Coronary artery (tissue), 2 donors: ENCODE measurements around the gene TSPAN9.

Experiments
- DNase-seq: peaks from one replicate; pipeline ENCODE4 v3.0.0-alpha.2; 2017; ENCODE audit warnings: low spot score
- H3K27ac ChIP-seq, 2 donors: fragments of 200-600 bp; sonication (generic); one replicate each; pipeline ENCODE4 v1.5.1; 2016 to 2019
- H3K4me3 ChIP-seq: fragments of 200-600 bp; sonication (generic); 2 replicates; pipeline ENCODE4 v1.5.1; 2016; ENCODE audit warnings: mild to moderate bottlenecking, moderate library complexity
- TF ChIP-seq, protein P1 (sequence below): fragments of 200-600 bp; sonication (generic); IDR thresholded peaks from one replicate; pipeline ENCODE4 v1.5.1; 2019; ENCODE audit warnings: antibody characterized with exemption

The TSPAN9 gene

DNA sequence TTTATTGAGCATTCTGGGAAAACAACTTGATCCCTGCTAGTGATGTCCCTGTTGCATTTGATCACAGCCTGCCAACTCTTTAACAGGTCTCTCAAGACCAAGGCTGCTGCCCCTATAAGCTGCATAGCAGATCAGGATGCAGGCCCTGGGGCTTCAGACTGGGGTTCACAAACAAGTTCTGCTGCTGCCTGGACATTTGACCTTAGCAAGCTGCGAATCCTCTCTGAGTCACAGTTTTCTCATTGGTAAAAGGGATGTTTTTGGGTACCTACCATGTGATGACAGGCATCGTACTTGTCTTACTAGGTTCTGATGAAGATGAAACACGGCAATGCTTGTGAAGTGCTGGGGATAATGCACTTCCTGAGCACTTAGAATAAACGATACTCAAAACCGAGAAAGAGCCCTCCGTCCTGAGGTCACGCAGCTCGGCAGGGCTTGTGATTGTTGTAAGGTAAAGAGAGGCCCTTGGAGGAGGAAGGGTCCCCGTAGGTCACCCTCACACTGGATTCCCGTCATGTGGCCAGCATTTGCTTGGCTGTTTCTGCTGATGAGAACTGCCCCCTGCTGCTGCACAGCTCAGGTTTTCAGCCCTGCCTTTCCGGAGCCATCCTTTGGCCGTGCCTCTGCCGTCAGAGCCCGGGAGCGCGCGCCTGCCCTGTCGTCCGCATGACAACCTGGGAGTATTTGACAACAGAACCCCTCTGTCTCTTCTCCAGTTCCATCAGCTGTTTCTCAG is 39.1 kb downstream of the TSPAN9 start:
- Histone ChIP-seq H3K4me3 (no peak overlapping the region), H3K27ac (peak overlapping the region in 1 of 2 donors; percentile 72)
- DNase-seq: no peak
- TF ChIP-seq, protein P1, sequence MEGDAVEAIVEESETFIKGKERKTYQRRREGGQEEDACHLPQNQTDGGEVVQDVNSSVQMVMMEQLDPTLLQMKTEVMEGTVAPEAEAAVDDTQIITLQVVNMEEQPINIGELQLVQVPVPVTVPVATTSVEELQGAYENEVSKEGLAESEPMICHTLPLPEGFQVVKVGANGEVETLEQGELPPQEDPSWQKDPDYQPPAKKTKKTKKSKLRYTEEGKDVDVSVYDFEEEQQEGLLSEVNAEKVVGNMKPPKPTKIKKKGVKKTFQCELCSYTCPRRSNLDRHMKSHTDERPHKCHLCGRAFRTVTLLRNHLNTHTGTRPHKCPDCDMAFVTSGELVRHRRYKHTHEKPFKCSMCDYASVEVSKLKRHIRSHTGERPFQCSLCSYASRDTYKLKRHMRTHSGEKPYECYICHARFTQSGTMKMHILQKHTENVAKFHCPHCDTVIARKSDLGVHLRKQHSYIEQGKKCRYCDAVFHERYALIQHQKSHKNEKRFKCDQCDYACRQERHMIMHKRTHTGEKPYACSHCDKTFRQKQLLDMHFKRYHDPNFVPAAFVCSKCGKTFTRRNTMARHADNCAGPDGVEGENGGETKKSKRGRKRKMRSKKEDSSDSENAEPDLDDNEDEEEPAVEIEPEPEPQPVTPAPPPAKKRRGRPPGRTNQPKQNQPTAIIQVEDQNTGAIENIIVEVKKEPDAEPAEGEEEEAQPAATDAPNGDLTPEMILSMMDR: no peak

DNA sequence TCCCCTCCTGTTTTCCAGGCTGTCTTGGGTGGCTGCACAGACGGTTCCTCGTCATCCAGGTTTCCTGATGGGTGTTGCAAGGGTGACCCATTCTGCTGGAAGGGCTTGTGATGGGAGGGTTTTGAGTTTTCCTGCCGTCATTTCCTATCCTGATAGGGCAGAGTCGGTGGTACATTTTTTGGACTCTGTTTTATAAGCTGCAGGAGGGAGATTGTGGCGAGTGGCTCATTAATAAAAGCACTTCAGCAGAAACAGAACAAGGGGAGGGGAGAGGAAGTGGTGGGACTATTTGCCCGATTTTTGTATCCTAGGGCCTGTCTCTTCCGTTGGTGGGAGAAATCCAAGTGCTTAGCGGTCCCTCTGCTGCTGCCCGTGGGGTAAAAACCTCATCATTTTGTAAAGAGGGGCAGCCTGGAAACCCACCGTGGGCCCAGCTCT is 40.0 kb downstream of the TSPAN9 start:
- peak overlapping the region in 1 of 2 donors; percentile 72 for H3K27ac ChIP-seq
- TF ChIP-seq, protein P1: no peak
- no peak overlapping the region for H3K4me3 ChIP-seq
- DNase-seq: no peak

DNA sequence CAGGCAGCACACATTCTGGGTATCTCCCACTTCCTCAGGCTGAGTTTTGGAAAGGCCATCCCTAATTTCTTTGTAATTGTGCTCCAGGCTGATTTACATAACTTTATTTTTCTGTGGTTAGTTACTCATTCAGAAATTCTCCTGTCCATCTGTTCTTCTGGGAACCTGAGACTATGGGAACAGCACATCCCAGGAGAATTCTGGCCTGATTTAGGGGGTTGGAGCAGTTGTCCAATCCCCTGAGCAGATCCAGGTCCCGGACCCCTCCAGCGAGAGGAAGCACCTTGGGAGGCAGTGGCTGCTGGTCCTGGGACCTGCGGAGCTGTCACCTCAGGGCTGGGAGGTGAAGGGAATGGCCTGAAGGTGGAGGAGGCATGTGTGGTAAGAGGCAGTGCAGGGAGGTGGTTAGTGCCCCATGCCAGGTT is 40.4 kb downstream of the TSPAN9 start:
- Histone ChIP-seq H3K27ac (peak overlapping the region in 1 of 2 donors; percentile 64), H3K4me3 (no peak overlapping the region)
- TF ChIP-seq, protein P1: no peak
- no peak for DNase-seq

DNA sequence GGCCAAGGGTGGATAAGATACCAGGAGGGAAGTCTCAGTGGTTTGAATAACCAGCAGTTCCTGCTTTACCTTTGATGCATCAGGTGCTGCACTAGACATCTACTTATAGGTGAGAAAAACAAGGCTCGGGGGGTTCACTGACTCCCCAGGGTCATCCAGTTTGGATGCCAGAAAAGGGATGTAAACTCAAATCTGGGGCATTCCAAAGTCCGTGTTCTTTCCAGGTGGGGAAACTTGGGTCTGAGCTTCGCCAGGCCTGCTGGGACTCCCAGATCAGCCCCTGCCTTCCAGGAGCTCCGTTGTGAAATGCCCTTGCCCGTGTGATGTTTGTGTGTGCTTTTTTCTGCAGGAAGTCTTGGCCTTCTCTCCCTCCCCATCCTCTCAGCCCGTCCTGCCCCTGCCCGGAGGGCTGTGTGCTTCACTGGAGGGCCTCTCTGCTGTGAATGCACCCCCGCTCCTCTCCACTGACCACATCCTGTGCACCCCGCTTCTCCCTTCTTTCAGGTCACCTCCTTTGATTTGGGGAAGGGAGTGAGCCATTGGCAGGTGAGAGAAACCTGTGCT is 42.1 kb downstream of the TSPAN9 start:
- DNase-seq: no peak
- Histone ChIP-seq H3K4me3 (no peak overlapping the region), H3K27ac (peak overlapping the region in 1 of 2 donors; percentile 88)
- TF ChIP-seq, protein P1: no peak

DNA sequence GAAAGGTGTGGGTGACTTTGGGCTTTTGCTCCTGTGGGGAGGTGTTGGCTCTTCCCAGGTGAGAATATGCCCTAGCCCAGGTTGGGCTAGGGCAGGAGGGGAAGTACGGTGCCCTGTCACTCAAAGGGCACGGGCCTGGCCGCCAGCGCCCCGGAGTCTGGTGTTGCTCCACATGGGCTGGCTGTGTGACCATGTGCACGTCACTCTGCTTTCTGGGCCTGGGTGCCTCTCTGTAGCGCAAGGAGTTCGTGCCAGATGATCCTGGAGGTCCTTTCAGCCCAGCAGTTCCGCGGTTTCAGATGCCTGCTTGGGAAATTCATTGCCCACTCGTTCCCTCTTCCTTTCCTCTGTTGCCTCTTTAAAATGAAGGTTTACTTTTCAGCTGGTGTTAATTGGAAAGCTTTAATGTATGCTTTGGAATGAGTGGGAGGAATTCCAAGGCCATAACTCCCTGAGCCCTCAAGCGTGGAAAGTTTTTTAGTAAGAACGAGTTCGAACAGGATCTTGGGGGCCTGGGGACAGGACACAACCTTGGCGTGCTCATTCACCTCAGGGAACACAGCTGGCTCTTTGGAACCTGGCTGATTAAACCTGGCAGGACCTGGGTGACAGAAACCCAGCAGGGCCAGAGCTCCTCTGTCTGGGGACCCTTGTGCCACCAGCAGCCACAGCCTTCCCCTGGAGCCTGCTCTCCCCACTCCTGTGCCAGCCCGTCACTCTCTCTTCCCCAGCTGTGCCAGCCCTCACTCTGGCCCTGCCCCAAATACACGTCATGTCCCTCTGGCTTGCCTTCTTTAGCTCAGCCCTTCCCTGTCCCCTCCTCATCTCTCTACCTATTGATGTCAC is 42.8 kb downstream of the TSPAN9 start:
- Histone ChIP-seq H3K4me3 (no peak overlapping the region), H3K27ac (peak overlapping the region; percentile 59 to 88)
- DNase-seq: peak; percentile 83
- TF ChIP-seq, protein P1: no peak

DNA sequence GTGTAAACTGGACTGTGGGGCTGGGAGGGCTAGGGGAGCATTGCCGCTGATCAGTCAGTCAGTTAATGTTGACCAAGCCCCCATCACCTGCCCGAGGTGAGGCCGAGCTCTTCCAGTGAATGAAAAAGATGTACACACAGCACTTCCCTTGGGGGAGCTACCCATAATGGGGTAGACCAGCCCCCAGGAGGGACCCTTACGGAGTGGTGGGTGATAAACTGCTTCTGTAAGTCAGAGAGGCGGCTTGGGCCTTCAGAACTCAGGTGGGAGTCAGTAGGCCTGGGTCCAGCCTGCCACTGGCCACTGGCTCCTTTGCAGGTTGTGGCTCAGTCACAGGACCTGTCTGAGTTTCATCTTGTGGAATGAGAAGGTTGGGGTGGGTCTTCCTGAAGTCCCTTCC is 43.5 kb downstream of the TSPAN9 start:
- H3K27ac ChIP-seq: peak overlapping the region; percentile 59 to 88
- DNase-seq: no peak
- no peak overlapping the region for H3K4me3 ChIP-seq
- TF ChIP-seq, protein P1: no peak
